ENCODE measurements around the gene PC.

PC gene

DNA sequence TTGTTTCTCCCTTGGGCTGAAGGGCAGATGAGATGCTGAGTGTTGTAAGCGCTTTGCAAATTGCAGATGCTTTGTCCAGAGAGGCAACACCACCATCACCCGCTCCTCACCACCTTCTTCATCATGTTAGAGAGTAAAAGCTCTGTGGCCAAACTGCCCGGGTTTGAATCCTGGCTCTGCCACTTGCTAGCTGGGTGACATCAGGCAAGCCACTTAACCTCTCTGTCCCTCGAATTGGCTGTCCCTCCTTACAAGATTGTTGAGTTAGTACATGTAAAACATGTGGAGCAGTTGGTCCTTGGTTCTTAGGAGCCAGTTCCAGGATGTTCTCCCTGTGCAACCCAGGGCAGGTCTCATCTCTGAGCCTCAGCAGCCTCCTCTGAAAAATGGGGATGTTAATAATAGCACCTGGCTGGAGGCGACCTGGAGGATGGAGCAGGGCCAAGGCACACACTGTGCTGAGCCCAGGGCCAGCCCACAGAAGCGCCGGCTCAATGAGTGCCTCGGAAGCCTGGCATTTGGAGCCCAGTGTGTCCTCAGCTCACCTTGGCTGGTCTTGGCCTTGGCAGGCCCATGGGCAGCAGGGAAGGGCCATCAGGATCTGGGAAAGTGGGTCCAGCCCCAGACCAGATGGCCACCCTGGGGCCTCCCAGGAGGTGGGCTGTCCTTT, 27.5 kb upstream of the PC start:
- TF ChIP-seq, protein P1, sequence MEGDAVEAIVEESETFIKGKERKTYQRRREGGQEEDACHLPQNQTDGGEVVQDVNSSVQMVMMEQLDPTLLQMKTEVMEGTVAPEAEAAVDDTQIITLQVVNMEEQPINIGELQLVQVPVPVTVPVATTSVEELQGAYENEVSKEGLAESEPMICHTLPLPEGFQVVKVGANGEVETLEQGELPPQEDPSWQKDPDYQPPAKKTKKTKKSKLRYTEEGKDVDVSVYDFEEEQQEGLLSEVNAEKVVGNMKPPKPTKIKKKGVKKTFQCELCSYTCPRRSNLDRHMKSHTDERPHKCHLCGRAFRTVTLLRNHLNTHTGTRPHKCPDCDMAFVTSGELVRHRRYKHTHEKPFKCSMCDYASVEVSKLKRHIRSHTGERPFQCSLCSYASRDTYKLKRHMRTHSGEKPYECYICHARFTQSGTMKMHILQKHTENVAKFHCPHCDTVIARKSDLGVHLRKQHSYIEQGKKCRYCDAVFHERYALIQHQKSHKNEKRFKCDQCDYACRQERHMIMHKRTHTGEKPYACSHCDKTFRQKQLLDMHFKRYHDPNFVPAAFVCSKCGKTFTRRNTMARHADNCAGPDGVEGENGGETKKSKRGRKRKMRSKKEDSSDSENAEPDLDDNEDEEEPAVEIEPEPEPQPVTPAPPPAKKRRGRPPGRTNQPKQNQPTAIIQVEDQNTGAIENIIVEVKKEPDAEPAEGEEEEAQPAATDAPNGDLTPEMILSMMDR (conservative IDR thresholded peaks at IDR 0.05): no peak
- peak overlapping the region; percentile 71 for H3K27ac ChIP-seq

DNA sequence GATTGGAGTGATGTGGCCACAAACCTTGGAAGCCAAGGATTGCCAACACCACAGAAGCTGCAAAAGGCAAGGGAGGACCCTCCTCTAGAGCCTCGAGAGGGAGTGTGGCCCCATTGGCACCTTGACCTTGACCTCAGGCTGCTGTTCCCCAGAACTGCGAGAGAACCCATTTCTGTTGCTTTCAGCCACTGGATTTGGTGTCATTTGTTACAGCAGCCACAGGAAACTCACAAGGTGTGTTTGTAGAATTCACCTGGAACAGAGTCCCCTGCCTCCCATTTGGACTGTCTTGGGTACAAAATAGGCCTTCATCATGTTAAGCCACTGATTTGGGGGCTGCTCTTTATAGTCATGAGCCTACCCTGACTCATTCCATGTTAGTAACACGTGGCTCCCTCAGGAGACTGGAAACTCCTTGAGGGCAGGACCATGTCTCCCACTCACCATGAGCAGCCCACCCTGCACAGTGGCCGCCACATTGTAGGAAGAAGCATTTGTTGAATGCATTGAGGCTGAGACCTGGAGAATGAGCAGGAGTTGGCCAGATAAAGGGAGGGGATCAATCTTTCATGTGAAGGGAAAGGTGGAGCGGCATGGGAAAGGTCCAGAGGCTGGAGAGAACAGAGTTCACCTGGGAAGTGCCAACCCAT, 25.2 kb upstream of the PC start:
- peak overlapping the region; percentile 71; the same call in 1 of the 2 replicates for H3K27ac ChIP-seq

DNA sequence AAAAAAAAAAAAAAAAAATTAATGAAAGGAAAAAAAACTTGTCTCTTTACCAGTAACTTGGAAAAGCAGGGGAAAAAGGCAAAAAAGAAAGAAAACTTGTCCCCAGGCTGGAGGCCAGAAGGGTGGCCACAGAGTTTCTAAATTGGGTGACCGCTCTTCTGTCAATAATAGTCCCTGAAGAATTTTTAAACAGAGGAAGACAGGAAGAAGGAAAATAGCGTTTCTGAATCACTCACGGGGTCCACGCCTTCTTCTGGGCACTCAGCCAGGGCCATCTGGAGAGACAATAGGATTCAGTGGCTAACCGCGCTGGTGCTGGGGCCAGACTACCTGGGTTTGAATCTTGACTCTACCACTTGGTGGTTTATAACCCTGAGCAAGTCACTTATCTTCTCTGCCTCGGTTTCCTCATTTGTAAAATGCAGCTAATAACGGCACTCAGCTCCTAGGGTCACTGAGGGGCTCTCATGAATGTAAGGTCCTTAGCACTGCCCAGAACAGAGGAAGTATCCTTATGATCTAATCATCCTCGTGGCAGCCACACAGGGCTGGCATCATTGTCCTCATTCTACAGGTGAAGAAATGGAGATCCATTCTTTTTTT, 23.9 kb upstream of the PC start:
- peak overlapping the region; percentile 24; the same call in 1 of the 2 replicates for H3K27ac ChIP-seq
- TF ChIP-seq, protein P1 (conservative IDR thresholded peaks at IDR 0.05): no peak

More for the DNA sequence above, 25.2 kb upstream of the PC start:
- TF ChIP-seq, protein P1 (conservative IDR thresholded peaks at IDR 0.05): no peak

DNA sequence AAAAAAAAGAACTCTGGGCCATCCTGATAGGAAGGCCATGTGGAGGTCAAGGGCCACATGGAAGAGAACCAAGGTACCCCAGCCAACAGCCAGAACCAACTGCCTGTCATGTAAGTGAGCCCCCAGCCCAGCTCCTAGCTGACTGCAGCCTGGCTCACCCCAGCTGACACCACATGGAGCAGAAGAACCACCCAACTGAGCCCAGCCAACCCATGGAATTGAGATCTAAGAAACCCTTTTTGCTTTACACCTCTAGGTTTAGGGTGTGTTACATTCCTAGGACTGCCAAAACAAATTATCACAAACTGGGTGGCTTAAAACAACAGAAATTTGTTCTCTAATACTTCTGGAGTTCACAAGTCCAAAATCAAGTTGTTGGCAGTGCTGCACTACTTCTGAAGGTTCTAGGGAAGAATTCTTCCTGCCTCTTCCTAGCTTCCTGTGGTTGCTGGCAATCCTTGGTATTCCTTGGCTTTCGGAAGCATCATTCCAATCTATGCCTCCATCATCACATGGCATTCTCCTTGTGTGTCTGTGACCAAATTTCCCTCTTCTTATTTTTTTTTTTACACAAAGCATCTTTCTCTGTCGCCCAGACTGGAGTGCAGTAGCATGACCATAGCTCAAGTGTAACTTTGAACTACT, 21.3 kb upstream of the PC start:
- TF ChIP-seq, protein P1 (conservative IDR thresholded peaks at IDR 0.05): no peak
- H3K27ac ChIP-seq: no peak overlapping the region

DNA sequence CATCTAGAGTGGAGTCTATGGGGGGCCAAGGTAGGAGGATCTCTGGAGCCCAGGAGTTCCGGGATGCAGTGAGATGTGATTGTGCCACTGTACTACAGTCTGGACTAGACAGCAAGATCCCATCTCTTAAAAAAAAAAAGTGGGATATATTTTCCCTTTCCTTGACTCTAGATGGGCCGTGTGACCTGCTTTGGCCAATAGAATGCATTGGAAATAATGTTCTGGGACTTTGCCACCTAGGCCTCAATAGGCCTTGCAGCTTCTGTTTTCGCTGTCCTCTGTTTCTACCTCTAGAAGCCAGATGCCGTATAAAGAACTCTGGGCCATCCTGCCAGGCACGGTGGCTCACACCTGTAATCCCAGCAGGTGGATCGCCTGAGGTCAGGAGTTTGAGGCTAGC, 20.5 kb upstream of the PC start:
- TF ChIP-seq, protein P1 (conservative IDR thresholded peaks at IDR 0.05): no peak
- no peak overlapping the region for H3K27ac ChIP-seq

DNA sequence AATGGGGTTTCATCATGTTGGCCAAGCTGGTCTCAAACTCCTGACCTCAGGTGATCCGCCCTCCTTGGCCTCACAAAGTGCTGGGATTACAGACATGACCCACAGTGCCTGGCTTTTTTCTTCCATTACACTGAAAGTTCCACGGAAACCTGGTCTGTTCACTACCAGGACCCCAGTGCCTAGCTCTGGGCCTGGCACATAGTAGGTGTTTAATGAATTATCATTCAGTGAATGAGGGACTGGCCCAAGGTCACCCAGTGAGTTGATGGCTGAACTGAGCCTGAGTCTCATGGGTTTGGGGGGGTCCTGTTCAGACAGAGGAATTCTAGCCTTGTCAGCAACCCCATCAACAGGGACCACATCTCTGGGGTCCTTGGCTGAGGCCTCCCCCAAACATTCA, 20.0 kb upstream of the PC start:
- H3K27ac ChIP-seq: no peak overlapping the region
- TF ChIP-seq, protein P1 (conservative IDR thresholded peaks at IDR 0.05): no peak

DNA sequence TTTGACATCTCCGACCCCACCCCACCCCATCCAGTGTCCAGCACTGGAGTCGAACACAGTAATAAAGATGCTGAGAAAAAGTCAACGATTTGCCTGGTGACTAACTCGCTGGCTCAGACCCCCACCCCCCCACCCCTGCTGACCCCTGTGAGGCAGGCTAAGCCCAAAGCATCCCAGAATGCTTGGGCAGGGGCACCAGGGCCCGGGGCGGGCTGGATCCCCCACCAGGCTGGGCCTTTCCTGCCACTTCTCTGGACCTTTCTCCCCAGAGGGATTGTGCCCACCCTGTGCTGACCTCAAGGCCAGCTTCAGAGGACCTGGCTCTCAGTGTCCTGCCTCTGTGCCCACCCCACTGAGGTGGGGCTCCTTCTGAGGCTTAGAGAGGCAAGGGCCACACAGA, 18.7 kb upstream of the PC start:
- no peak overlapping the region for H3K27ac ChIP-seq

More for the DNA sequence above, 18.7 kb upstream of the PC start:
- TF ChIP-seq, protein P1 (conservative IDR thresholded peaks at IDR 0.05): no peak

Data from VCaP (cell line).